HEK293 (cell line): Measurements from ENCODE around the gene C2orf81.

ENCODE experiments used
- HOXA7 ChIP-seq: sonication (generic); formaldehyde crosslinking; IDR thresholded peaks from 2 replicates; pipeline ENCODE4 v1.8.1; 2022; ENCODE audit warnings: missing genetic modification reagents, borderline replicate concordance
- INSM2 ChIP-seq: fragments of 450-650 bp; formaldehyde crosslinking; IDR thresholded peaks from 2 replicates; pipeline ENCODE4 v1.5.1; 2016; ENCODE audit warnings: missing biosample characterization, missing genetic modification characterization
- KLF1 ChIP-seq: fragments of 450-650 bp; formaldehyde crosslinking; IDR thresholded peaks from 2 replicates; pipeline ENCODE4 v1.5.1; 2016; ENCODE audit warnings: missing biosample characterization, missing genetic modification characterization
- KLF17 ChIP-seq: fragments of 450-650 bp; formaldehyde crosslinking; IDR thresholded peaks from 2 replicates; pipeline ENCODE4 v1.5.1; 2016; ENCODE audit warnings: missing biosample characterization, missing genetic modification characterization
- REST ChIP-seq: fragments of 450-650 bp; formaldehyde crosslinking; IDR thresholded peaks from 2 replicates; pipeline ENCODE4 v1.5.1; 2016; ENCODE audit warnings: missing biosample characterization, missing genetic modification characterization
- SETDB1 ChIP-seq: IDR thresholded peaks from one replicate; pipeline ENCODE4 v1.6.1; 2017; ENCODE audit warnings: mild to moderate bottlenecking, low read length, moderate library complexity, mixed read lengths; ENCODE audit not compliant: insufficient read length
- ZBTB21 ChIP-seq: fragments of 450-650 bp; formaldehyde crosslinking; IDR thresholded peaks from 2 replicates; pipeline ENCODE4 v1.5.1; 2017; ENCODE audit warnings: missing biosample characterization, missing genetic modification characterization
- ZBTB26 ChIP-seq: fragments of 450-650 bp; formaldehyde crosslinking; optimal IDR thresholded peaks from 2 replicates; pipeline ENCODE3; 2016; ENCODE audit warnings: missing biosample characterization, mild to moderate bottlenecking, missing genetic modification characterization
- ZBTB49 ChIP-seq: fragments of 450-650 bp; formaldehyde crosslinking; IDR thresholded peaks from 2 replicates; pipeline ENCODE4 v1.5.1; 2016; ENCODE audit warnings: missing biosample characterization, missing genetic modification characterization, low read depth
- ZFP37 ChIP-seq: fragments of 450-650 bp; formaldehyde crosslinking; IDR thresholded peaks from 2 replicates; pipeline ENCODE4 v1.5.1; 2016; ENCODE audit warnings: missing biosample characterization, missing genetic modification characterization
- ZIC2 ChIP-seq: fragments of 450-650 bp; formaldehyde crosslinking; IDR thresholded peaks from 2 replicates; pipeline ENCODE4 v1.5.1; 2016; ENCODE audit warnings: missing biosample characterization, missing genetic modification characterization
- ZNF114 ChIP-seq: fragments of 450-650 bp; formaldehyde crosslinking; IDR thresholded peaks from 2 replicates; pipeline ENCODE4 v1.5.0; 2017; ENCODE audit warnings: missing biosample characterization, missing genetic modification characterization
- ZNF146 ChIP-seq: fragments of 450-650 bp; formaldehyde crosslinking; IDR thresholded peaks from 2 replicates; pipeline ENCODE4 v1.5.1; 2016; ENCODE audit warnings: missing biosample characterization, missing genetic modification characterization
- ZNF18 ChIP-seq: fragments of 450-650 bp; formaldehyde crosslinking; IDR thresholded peaks from 2 replicates; pipeline ENCODE4 v1.5.1; 2016; ENCODE audit warnings: missing biosample characterization, missing genetic modification characterization
- ZNF19 ChIP-seq: fragments of 450-650 bp; formaldehyde crosslinking; IDR thresholded peaks from 2 replicates; pipeline ENCODE4; 2016; ENCODE audit warnings: missing biosample characterization, missing genetic modification characterization, low read depth
- ZNF214 ChIP-seq: fragments of 450-650 bp; formaldehyde crosslinking; IDR thresholded peaks from 2 replicates; pipeline ENCODE4 v1.5.1; 2017; ENCODE audit warnings: missing biosample characterization, mild to moderate bottlenecking, missing genetic modification characterization, borderline replicate concordance
- ZNF221 ChIP-seq: fragments of 450-650 bp; formaldehyde crosslinking; IDR thresholded peaks from 2 replicates; pipeline ENCODE4 v1.5.1; 2017; ENCODE audit warnings: missing biosample characterization, missing genetic modification characterization, borderline replicate concordance
- ZNF350 ChIP-seq: fragments of 450-650 bp; formaldehyde crosslinking; IDR thresholded peaks from 2 replicates; pipeline ENCODE4 v1.5.0; 2017; ENCODE audit warnings: missing biosample characterization, mild to moderate bottlenecking, missing genetic modification characterization
- ZNF391 ChIP-seq: fragments of 450-650 bp; formaldehyde crosslinking; IDR thresholded peaks from 2 replicates; pipeline ENCODE4 v1.5.1; 2016; ENCODE audit warnings: low read depth, missing biosample characterization, missing genetic modification characterization, borderline replicate concordance
- ZNF433 ChIP-seq: fragments of 450-650 bp; formaldehyde crosslinking; IDR thresholded peaks from 2 replicates; pipeline ENCODE4 v1.5.1; 2016; ENCODE audit warnings: missing biosample characterization, missing genetic modification characterization, low read depth
- ZNF521 ChIP-seq: fragments of 450-650 bp; formaldehyde crosslinking; IDR thresholded peaks from 2 replicates; pipeline ENCODE4 v1.5.1; 2017; ENCODE audit warnings: missing biosample characterization, mild to moderate bottlenecking, missing genetic modification characterization
- ZNF623 ChIP-seq: fragments of 450-650 bp; formaldehyde crosslinking; IDR thresholded peaks from 2 replicates; pipeline ENCODE4 v1.5.1; 2016; ENCODE audit warnings: missing biosample characterization, missing genetic modification characterization
- ZNF624 ChIP-seq: fragments of 450-650 bp; formaldehyde crosslinking; IDR thresholded peaks from 2 replicates; pipeline ENCODE4 v1.5.1; 2017; ENCODE audit warnings: missing biosample characterization, missing genetic modification characterization
- ZNF654 ChIP-seq: fragments of 450-650 bp; formaldehyde crosslinking; IDR thresholded peaks from 2 replicates; pipeline ENCODE4 v1.5.1; 2016; ENCODE audit warnings: low read depth, missing biosample characterization, missing genetic modification characterization
- ZNF660 ChIP-seq: fragments of 450-650 bp; IDR thresholded peaks from 2 replicates; pipeline ENCODE4 v1.5.1; 2018; ENCODE audit warnings: missing biosample characterization, mild to moderate bottlenecking, missing genetic modification characterization
- ZNF776 ChIP-seq: fragments of 450-650 bp; formaldehyde crosslinking; IDR thresholded peaks from 2 replicates; pipeline ENCODE4 v1.5.0; 2017; ENCODE audit warnings: missing biosample characterization, missing genetic modification characterization, borderline replicate concordance
- ZNF792 ChIP-seq: fragments of 450-650 bp; formaldehyde crosslinking; IDR thresholded peaks from 2 replicates; pipeline ENCODE4 v1.5.1; 2016; ENCODE audit warnings: missing biosample characterization, missing genetic modification characterization
- ZSCAN16 ChIP-seq: fragments of 450-650 bp; formaldehyde crosslinking; IDR thresholded peaks from 2 replicates; pipeline ENCODE4 v1.5.1; 2016; ENCODE audit warnings: missing biosample characterization, missing genetic modification characterization

C2orf81 gene

GRCh38 chr2:74454654-74455511, 33.5 kb upstream of the C2orf81 start, which contains the start of gene INO80B (continued):
- TF ChIP-seq ZNF221 (tag by site-specific recombination) (0 out of 2 replicates have a peak, but pooled peaks have one; percentile 8), ZNF660 (tag by site-specific recombination) (peak; percentile 97), ZFP37 (tag by site-specific recombination) (peak; percentile 85), ZIC2 (no peak), ZNF214 (no peak), KLF1 (peak; percentile 83), ZNF19 (tag by site-specific recombination) (no peak), SETDB1 (peak; percentile 32), ZNF521 (tag by site-specific recombination) (no peak), KLF17 (peak; percentile 99), ZNF391 (tag by site-specific recombination) (peak; percentile 85; the same call in 1 of the 2 replicates), ZNF350 (tag by site-specific recombination) (no peak), ZNF624 (tag by site-specific recombination) (no peak), INSM2 (tag by site-specific recombination) (peak; percentile 76), ZNF792 (tag by site-specific recombination) (peak; percentile 82; the same call in 1 of the 2 replicates), ZNF654 (no peak), REST (tag by site-specific recombination) (no peak), ZNF146 (tag by site-specific recombination) (no peak), ZSCAN16 (tag by site-specific recombination) (no peak), ZBTB49 (no peak), ZNF114 (tag by site-specific recombination) (no peak), ZNF433 (tag by site-specific recombination) (no peak), ZBTB26 (tag by site-specific recombination) (peak; percentile 36), ZNF623 (tag by site-specific recombination) (no peak), ZBTB21 (peak; percentile 72; the same call in 1 of the 2 replicates), HOXA7 (no peak), ZNF776 (tag by site-specific recombination) (no peak), ZNF18 (no peak)
